GM13977 (cell line): ENCODE results near the gene TMEM181.
"Not testable (repeated sequence)": the region's sequence is repeated elsewhere in the genome, so short reads cannot be mapped to it uniquely, and the experiment has no call there.

ENCODE experiments used
- DNase-seq: peaks from one replicate; pipeline ENCODE4 v3.0.0; 2012; ENCODE audit warnings: low spot score
- in situ Hi-C: fragments of 300-500 bp; cut with MboI; formaldehyde crosslinking; loops from one replicate; pipeline ENCODE4 v1.12.0; 2022; ENCODE audit warnings: low sequenced_read_pairs, low pct_unique_long_range_greater_than_20kb, mixed read lengths, inconsistent platforms; ENCODE audit not compliant: unreplicated experiment
- TF ChIP-seq, protein P1 (sequence below): IDR thresholded peaks from 2 replicates; pipeline ENCODE4 v1.5.1; 2012; ENCODE audit warnings: mild to moderate bottlenecking, control low read depth; ENCODE audit not compliant: insufficient read depth; ENCODE audit errors: extremely low read depth, missing control alignments

The TMEM181 gene

DNA sequence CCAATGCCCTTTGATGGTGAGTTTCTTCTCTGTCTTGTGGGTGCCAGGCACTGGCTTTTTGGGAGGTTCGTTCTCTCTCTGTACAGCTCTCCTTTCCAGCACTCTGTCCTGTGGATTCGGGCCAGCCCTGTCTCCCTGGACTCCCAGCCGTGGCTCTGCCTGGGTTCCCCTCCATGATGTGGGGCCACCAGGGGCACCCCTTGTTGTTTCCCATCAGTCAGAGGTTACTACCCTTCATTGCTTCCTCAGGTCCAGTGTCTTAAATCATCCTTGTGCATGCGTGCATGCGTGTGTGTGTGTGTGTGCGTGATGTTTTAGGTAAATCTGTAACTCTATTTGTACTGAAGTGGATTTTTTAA lies 44.1 kb downstream of the TMEM181 start:
- DNase-seq, result no peak
- TF ChIP-seq, protein P1, sequence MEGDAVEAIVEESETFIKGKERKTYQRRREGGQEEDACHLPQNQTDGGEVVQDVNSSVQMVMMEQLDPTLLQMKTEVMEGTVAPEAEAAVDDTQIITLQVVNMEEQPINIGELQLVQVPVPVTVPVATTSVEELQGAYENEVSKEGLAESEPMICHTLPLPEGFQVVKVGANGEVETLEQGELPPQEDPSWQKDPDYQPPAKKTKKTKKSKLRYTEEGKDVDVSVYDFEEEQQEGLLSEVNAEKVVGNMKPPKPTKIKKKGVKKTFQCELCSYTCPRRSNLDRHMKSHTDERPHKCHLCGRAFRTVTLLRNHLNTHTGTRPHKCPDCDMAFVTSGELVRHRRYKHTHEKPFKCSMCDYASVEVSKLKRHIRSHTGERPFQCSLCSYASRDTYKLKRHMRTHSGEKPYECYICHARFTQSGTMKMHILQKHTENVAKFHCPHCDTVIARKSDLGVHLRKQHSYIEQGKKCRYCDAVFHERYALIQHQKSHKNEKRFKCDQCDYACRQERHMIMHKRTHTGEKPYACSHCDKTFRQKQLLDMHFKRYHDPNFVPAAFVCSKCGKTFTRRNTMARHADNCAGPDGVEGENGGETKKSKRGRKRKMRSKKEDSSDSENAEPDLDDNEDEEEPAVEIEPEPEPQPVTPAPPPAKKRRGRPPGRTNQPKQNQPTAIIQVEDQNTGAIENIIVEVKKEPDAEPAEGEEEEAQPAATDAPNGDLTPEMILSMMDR, result no peak
- in situ Hi-C loops, result loop anchor here (10.0 kb wide), 1 partner anchor 389 kb away; no protein-coding TSS in a partner anchor

DNA sequence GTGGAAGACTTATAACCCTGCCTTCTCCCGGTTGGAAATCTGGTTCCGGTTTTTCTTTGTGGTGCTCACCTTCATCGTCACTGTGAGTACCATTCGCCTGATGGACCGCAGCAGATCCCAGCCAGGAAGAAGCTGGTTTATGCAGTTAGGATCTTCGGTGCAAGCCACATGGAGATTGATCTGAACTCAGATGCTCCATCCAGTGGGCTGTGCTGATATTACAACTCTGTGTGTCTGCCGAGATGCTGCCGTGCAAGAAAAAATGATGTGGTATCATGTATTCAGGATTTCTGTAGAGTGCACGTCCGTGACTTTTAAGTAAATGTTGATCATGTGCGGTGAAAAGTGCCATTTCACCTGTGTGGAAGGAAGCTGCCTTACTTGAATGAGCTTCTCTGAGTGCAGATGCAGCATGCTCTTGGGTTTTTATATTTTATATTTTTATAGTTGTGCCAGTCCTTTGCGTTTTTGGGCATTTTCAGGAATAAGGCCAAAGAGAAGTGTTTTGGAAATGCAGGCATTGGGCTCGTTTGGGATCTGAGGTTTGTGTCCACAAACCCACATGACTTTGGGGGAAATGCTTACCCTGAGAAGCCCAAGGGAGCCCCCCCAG lies 45.5 kb downstream of the TMEM181 start:
- TF ChIP-seq, protein P1, result peak; percentile 80
- DNase-seq, result peak; percentile 79
- in situ Hi-C loops, result loop anchor here (10.0 kb wide), 1 partner anchor 391 kb away; no protein-coding TSS in a partner anchor

DNA sequence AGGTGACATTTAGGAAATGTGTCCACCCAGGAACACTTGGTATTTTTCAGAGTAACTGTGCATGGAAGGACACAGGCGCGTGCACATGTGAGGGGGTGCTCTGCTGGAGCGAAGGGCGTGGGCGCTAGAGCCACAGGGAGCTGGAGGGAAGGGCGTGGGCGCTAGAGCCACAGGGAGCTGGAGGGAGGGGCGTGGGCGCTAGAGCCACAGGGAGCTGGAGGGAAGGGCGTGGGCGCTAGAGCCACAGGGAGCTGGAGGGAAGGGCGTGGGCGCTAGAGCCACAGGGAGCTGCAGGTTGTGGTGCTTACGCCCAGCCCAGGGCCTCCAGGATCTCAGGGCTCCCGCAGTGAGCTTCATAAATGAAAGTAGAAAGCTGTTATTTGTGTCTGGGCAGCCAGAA lies 46.1 kb downstream of the TMEM181 start:
- not testable (repeated sequence) for DNase-seq
- in situ Hi-C loops, result loop anchor here (10.0 kb wide), 1 partner anchor 391 kb away; no protein-coding TSS in a partner anchor

DNA sequence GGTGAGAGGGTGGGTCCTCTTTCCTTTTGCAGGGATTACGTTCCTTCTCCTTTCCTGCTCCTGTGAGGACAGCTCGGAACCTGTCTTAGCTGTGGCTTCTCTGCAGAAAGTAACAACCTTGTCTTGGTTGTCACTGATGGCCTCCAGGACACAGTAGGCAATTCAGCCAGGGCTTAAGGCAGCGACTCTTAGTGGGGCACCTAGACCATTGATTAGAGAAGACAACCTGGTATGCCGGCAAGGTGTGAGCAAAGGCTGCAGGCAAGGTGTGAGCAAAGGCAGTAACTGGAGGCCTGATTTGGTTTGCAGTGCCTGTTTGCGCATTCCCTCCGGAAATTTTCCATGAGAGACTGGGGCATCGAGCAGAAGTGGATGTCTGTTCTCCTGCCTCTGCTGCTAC lies 47.0 kb downstream of the TMEM181 start:
- DNase-seq, result no peak
- in situ Hi-C loops, result loop anchor here (10.0 kb wide), 1 partner anchor 392 kb away; no protein-coding TSS in a partner anchor
- TF ChIP-seq, protein P1, result no peak

DNA sequence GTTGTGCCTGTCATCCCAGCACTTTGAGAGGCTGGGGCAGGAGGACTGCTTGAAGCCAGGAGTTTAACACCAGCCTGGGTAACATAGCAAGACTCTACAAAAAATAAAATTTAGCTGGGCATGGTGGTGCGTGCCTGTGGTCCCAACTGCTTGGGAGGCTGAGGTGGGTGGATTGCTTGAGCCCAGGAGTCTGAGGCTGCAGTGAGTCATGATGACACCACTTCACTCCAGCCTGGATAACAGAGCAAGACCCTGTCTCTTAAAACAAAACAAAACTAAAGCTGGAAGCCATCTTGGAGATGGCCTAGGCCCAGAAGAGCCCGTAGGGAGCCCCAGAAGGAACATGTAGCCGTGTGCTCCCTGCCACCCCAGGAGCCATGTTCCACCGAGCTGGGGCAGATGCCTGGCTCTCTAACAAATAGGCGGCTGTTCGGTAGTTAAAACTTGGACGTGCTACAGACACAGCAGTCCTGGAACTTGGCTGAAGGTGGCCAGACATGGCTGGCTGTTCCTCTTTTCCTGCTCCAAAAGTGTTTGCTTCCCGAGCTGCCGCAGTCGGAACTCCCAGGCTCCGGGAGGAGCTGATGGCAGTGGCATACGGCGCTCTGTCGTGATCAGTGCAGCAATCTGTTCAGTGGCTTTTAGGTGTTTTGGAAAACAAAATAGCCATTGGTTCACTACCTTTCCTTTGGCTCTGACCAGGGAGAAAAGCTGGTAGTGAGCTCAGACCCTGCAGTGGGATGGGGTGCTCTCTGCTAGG lies 47.7 kb downstream of the TMEM181 start:
- in situ Hi-C loops, result loop anchor here (10.0 kb wide), 1 partner anchor 393 kb away; no protein-coding TSS in a partner anchor
- TF ChIP-seq, protein P1, result no peak

DNA sequence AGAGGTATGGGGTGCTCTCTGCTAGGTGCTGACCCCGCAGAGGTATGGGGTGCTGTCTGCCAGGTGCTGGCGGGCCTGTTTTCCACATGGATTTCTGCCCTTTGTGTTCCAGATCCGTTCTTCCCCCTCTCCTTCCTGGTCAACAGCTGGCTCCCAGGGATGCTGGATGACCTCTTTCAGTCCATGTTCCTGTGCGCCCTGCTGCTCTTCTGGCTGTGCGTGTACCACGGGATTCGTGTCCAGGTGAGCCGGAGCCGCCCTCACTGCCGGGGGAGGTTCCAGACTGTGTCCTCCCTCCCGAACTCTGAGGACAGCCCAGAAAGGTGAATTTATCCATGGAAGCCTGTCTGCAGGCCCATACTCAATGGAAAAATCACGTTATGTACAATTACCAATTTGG lies 48.3 kb downstream of the TMEM181 start:
- TF ChIP-seq, protein P1, result no peak
- no peak for DNase-seq
- in situ Hi-C loops, result loop anchor here (10.0 kb wide), 1 partner anchor 393 kb away; no protein-coding TSS in a partner anchor

More for the DNA sequence above, 47.7 kb downstream of the TMEM181 start:
- no peak for DNase-seq
